Panc1 (cell line): ENCODE results near the gene OTULIN.

ENCODE experiments used
- CTCF ChIP-seq: fragments of 450-650 bp; IDR thresholded peaks from 2 replicates; pipeline ENCODE4 v1.5.1; 2017; ENCODE audit warnings: mild to moderate bottlenecking
- POLR2AphosphoS5 ChIP-seq: IDR thresholded peaks from 2 replicates; pipeline ENCODE4 v1.6.1; 2012; ENCODE audit warnings: mild to moderate bottlenecking, low read depth, low read length, moderate library complexity
- REST ChIP-seq, 2 experiments: IDR thresholded peaks; 2 replicates each; pipeline ENCODE4 v1.6.1; 2011 to 2012; ENCODE audit warnings: low read depth in 2 of 2, control low read depth in 1 of 2, low read length in 1 of 2, mild to moderate bottlenecking in 1 of 2, moderate library complexity in 1 of 2; ENCODE audit not compliant: insufficient read depth in 1 of 2
- SIN3A ChIP-seq: IDR thresholded peaks from 2 replicates; pipeline ENCODE4 v1.6.1; 2012; ENCODE audit warnings: low read depth, mild to moderate bottlenecking, low read length, moderate library complexity, borderline replicate concordance; ENCODE audit not compliant: insufficient read depth

DNA sequence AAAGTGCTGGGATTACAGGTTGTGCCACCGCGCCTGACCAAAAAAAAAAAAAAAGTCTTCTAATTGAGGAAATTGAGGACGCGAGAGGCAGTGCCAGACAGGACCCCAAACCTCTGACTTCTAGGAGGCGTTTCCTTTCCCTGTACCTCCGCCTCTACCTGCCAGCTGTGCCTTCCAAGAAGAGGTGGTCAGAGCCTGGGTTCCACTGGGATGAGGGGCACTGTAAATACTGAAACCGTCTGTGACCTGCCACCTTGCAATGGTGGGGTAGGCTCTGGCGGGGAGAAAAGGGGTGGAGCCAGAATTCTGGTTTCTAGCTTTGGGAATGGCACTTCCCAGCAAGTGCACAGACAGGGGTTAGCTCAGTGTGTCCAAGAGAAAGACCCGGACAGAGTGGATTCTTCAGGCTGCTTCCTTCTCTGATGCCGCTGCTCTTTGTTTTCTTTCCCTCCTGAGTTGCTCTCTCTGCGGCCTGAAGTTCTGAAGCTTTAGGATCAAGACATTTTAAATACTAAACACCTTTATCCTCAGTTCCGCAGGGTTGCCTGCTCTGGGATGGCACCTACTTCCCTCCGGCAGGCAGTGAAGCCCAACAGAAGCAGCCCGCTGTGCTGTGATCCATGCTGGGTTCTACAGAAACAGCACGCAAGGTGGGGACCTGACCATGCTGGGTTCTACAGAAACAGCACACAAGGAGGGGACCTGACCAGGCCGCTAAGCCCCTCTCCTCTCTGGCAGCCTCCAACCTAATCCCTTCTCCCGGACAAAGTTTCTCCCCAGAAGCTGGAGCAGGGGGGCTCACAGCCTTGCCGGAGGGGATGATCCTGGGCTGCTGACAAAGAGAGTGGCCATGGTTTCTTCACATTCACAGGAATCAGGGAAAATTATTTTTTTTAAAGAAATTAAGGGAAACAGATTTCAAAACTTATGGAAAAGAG lies 65.2 kb downstream of the OTULIN start:
- TF ChIP-seq CTCF = no peak
- no peak for TF ChIP-seq POLR2AphosphoS5
- TF ChIP-seq REST (IDR thresholded peaks at IDR 0.05; ENCODE audit: insufficient read depth in 1 of 2, low read depth in 2 of 2, low read length in 1 of 2) = no peak
- TF ChIP-seq SIN3A = no peak
